ENCODE data around the gene SLC16A10.

DNA sequence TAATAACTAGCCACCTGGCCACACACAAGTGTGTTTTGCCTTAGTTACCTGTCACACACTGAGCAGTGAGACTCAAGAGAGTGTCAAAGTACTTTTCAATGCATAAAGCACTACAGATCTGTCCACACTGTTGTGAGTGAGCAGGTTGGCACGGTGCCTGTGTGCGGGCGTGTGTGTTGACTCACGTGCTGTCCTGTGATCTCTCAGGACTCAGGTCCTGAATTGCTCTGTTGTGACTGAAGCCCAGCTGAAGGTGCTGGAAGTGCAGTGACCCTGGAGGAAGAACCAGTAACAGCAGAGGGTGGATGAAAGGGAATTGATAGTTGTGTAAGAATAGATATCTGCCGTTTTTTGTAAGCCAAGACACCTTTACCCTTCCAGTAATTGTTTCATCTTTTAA lies 18.3 kb downstream of the SLC16A10 start:
- no peak for TF ChIP-seq POLR2A (IDR thresholded peaks at IDR 0.05)
- TF ChIP-seq, protein P1, sequence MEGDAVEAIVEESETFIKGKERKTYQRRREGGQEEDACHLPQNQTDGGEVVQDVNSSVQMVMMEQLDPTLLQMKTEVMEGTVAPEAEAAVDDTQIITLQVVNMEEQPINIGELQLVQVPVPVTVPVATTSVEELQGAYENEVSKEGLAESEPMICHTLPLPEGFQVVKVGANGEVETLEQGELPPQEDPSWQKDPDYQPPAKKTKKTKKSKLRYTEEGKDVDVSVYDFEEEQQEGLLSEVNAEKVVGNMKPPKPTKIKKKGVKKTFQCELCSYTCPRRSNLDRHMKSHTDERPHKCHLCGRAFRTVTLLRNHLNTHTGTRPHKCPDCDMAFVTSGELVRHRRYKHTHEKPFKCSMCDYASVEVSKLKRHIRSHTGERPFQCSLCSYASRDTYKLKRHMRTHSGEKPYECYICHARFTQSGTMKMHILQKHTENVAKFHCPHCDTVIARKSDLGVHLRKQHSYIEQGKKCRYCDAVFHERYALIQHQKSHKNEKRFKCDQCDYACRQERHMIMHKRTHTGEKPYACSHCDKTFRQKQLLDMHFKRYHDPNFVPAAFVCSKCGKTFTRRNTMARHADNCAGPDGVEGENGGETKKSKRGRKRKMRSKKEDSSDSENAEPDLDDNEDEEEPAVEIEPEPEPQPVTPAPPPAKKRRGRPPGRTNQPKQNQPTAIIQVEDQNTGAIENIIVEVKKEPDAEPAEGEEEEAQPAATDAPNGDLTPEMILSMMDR (IDR thresholded peaks at IDR 0.05) = no peak
